ENCODE results near the gene IL13RA2. TPM values are rescaled to one million over a fixed set of nuclear protein-coding genes. Genes with fewer than 3 reads are reported as not detected.

The IL13RA2 gene
- polyA plus RNA-seq, 3 donors, result 1.2 to 2.4 (median 1.8) TPM

- DNase-seq (ENCODE audit: low read depth in 3 of 3, low spot score in 2 of 3), result no peak
Observed at GRCh38 chrX:114999906-115000305, 17.5 kb downstream of the IL13RA2 start.

- no peak for DNase-seq (ENCODE audit: low read depth in 3 of 3, low spot score in 2 of 3)
Observed at GRCh38 chrX:114997779-114998178, 19.6 kb downstream of the IL13RA2 start.

- DNase-seq (ENCODE audit: low read depth in 3 of 3, low spot score in 2 of 3), result no peak
Observed at GRCh38 chrX:114985967-114986592, 31.3 kb downstream of the IL13RA2 start.

DNA sequence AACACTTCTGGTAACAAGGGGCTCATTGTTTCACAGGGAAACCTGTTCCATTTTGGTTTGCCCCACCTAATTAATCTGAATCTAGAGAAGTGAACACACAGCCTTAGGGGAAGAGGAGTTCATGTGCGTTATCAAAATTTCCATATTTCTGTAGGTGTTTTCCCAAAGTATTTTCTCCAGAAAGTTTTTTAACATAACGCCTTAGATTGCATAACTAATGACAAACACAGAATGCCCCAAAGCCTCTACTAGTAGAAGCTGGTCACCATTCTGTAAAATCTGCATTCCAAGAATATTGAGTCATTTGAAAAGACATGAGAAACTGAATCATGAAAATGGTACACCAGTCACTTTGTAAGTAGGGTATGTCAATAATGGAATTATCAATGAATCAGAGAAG is 41.1 kb downstream of the IL13RA2 start:
- no peak for DNase-seq (ENCODE audit: low read depth in 3 of 3, low spot score in 2 of 3)

DNA sequence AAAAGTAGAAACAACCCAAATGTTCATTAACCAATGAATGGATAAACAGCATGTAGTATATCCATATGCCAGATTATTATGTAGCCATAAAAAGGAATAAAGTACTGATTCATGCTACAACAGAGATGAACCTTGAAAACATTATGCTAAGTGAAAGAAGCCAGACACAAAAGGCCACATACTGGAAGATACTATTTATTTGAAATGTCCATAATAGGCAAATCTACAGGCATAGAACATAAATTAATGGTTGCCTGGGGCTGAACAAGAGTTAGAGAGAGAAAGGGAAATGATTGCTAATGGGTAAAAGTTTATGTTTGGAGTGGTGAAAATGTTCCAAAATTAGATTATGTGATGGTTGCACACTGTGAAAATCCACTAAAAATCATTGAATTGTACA is 44.4 kb downstream of the IL13RA2 start:
- no peak for DNase-seq (ENCODE audit: low read depth in 3 of 3, low spot score in 2 of 3)

- DNase-seq (ENCODE audit: low read depth in 3 of 3, low spot score in 2 of 3), result no peak
Observed at GRCh38 chrX:114970806-114971205, 46.6 kb downstream of the IL13RA2 start.

DNA sequence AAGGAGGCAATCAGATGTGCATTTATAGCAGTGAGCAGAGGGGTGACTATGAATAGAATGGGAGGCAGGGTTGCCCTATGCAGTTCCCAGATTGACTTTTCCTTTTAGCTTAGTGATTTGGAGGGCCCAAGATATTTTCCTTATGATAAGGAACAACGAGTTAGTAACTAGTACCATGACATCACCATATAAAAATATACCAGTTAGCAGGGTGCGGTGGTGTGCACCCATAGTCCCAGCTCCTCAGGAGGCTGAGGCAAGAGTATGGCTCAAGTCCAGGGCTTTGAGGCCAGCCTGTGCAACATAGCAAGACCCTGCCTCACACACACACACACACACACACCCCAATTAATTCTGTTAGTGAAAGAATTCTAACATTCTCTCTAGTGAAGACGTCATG is 53.0 kb downstream of the IL13RA2 start:
- DNase-seq (ENCODE audit: low read depth in 3 of 3, low spot score in 2 of 3), result no peak

- no peak for DNase-seq (ENCODE audit: low read depth in 3 of 3, low spot score in 2 of 3)
Observed at GRCh38 chrX:114962209-114962608, 55.2 kb downstream of the IL13RA2 start.

- DNase-seq (ENCODE audit: low read depth in 3 of 3, low spot score in 2 of 3), result no peak
Observed at GRCh38 chrX:114959729-114960128, 57.7 kb downstream of the IL13RA2 start.

Other genes with a start within 250 kb of the IL13RA2 start
- not detected for gene RBMXL3, start 171.8 kb upstream of the IL13RA2 start, polyA plus RNA-seq (ENCODE audit: insufficient read length in 3 of 3)
- 10 to 100 TPM; 11.6 to 12.7 (median 12.6) TPM for gene LRCH2, start 216.5 kb upstream of the IL13RA2 start, polyA plus RNA-seq (ENCODE audit: insufficient read length in 3 of 3)